Measurements from ENCODE around the gene ABHD17C. TPM values are rescaled to one million over a fixed set of nuclear protein-coding genes. Genes with fewer than 3 reads are reported as not detected.

Gene ABHD17C
- total and polyA plus RNA-seq, 7 donors, result 1.1 to 3.7 (median 2.6) TPM

DNA sequence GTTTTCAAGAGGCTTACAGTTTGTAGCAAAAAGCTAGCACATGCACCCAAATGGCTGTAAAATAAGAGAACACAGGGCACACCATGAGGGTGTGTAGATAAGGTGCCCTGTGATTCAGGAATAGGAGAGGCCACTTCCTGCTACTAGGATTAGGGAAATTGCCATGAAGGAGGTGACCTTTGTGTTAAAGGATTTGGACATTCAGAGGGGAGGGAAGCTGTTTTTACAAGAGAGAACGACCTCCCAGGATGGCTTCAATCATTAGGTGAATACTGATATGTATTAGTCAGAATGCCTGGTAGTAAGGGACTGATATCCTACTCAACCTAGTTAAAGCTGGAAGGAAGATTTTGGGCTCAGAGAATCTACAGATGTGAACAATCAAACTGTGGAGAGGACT is 35.7 kb upstream of the ABHD17C start:
- no peak for DNase-seq
- 5 to 13% (median 11%) methylated on average over 1 of the region's 1 CpG for WGBS, 3 donors

DNA sequence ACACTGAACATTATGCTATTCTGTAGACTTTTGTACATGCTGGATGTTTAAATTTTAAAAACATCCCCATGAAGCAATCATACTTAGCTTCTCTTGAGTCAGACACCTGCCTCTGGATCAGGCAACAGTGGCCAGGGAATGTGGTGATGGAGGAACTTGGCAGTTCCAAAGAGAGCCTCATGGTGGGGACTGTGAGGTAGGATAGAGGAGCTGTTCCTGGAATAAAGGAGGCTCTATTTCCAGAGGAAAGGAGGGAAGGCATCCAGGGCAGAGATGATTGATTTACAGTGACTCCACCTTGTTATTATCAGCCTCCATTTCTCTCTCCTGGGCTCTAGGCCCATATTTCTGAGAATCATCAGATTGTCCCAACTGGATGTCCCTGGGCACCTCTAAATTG is 35.0 kb upstream of the ABHD17C start:
- no peak overlapping the region for H3K27ac ChIP-seq
- H3K9me3 ChIP-seq, result no peaks in the 10 kb centered on the region
- peak; percentile 30 for TF ChIP-seq CTCF (IDR thresholded peaks at IDR 0.05)
- DNase-seq (no peak), ATAC-seq (peak in 1 of 4 donors; percentile 65)
- H3K4me3 ChIP-seq, result no peak overlapping the region
- no peaks in the 10 kb centered on the region for H3K4me1 ChIP-seq
- intact Hi-C loops (cut with DNase I), result no loop called here
- H3K36me3 ChIP-seq (ENCODE audit: insufficient read depth in 1 of 2, low read depth in 1 of 2), result no peaks in the 10 kb centered on the region
- no peaks in the 10 kb centered on the region for H3K27me3 ChIP-seq (ENCODE audit: insufficient read depth in 3 of 3, low read length in 2 of 3)

More for the DNA sequence above, 35.7 kb upstream of the ABHD17C start:
- intact Hi-C loops (cut with DNase I), result no loop called here
- Histone ChIP-seq H3K9me3 (no peaks in the 10 kb centered on the region), H3K27ac (no peak overlapping the region), H3K4me3 (no peak overlapping the region), H3K4me1 (no peaks in the 10 kb centered on the region), H3K27me3 (ENCODE audit: insufficient read depth in 3 of 3, low read length in 2 of 3) (no peaks in the 10 kb centered on the region), H3K36me3 (ENCODE audit: insufficient read depth in 1 of 2, low read depth in 1 of 2) (no peaks in the 10 kb centered on the region)
- no peak for ATAC-seq
- TF ChIP-seq CTCF (IDR thresholded peaks at IDR 0.05), result no peak

DNA sequence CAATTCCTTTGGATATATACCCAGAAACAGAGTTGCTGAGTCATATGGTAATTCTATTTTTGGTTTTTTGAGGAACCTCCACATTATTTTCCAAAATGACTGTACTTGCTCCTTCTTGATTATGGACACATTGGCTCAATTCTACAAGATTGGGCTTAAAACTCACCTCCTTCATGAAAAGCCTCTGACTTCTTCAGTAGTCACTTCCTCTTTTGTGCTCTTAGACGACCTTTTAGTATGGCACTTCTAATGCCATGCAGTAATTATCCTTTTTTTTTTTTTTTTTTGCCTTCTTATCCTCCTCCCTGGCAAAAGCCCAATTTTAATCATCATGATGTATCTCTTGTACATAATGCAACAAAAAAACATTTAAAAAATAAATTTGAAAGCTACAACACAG is 33.0 kb upstream of the ABHD17C start:
- 33 to 48% (median 39%) methylated on average over 1 of the region's 1 CpG for WGBS, 3 donors
- no peak for TF ChIP-seq CTCF (IDR thresholded peaks at IDR 0.05)
- intact Hi-C loops (cut with DNase I), result no loop called here

GRCh38 chr15:80662757-80663553 is 32.2 kb upstream of the ABHD17C start:
- WGBS, 3 donors, result 76 to 83% (median 78%) methylated on average over 7 of the region's 7 CpGs
- Histone ChIP-seq H3K4me3 (no peak overlapping the region), H3K9me3 (no peaks in the 10 kb centered on the region), H3K27me3 (ENCODE audit: insufficient read depth in 3 of 3, low read length in 2 of 3) (no peaks in the 10 kb centered on the region), H3K4me1 (no peaks in the 10 kb centered on the region), H3K27ac (no peak overlapping the region), H3K36me3 (ENCODE audit: insufficient read depth in 1 of 2, low read depth in 1 of 2) (no peaks in the 10 kb centered on the region)
- ATAC-seq (no peak), DNase-seq (no peak)
- intact Hi-C loops (cut with DNase I), result no loop called here
- TF ChIP-seq CTCF (IDR thresholded peaks at IDR 0.05), result no peak

More for the DNA sequence above, 33.0 kb upstream of the ABHD17C start:
- Histone ChIP-seq H3K9me3 (no peaks in the 10 kb centered on the region), H3K27ac (no peak overlapping the region), H3K36me3 (ENCODE audit: insufficient read depth in 1 of 2, low read depth in 1 of 2) (no peaks in the 10 kb centered on the region), H3K4me1 (no peaks in the 10 kb centered on the region), H3K27me3 (ENCODE audit: insufficient read depth in 3 of 3, low read length in 2 of 3) (no peaks in the 10 kb centered on the region), H3K4me3 (no peak overlapping the region)
- DNase-seq, result no peak
- no peak for ATAC-seq

GRCh38 chr15:80665151-80665550 is 30.0 kb upstream of the ABHD17C start:
- TF ChIP-seq CTCF (IDR thresholded peaks at IDR 0.05), result no peak
- Histone ChIP-seq H3K4me3 (no peak overlapping the region), H3K36me3 (ENCODE audit: insufficient read depth in 1 of 2, low read depth in 1 of 2) (no peaks in the 10 kb centered on the region), H3K9me3 (no peaks in the 10 kb centered on the region), H3K4me1 (no peaks in the 10 kb centered on the region), H3K27me3 (ENCODE audit: insufficient read depth in 3 of 3, low read length in 2 of 3) (no peaks in the 10 kb centered on the region), H3K27ac (no peak overlapping the region)
- no peak for ATAC-seq
- WGBS, 3 donors, result 69 to 84% (median 81%) methylated on average over 2 of the region's 2 CpGs
- DNase-seq, result no peak
- intact Hi-C loops (cut with DNase I), result no loop called here
